Neural progenitor cell (in vitro differentiated cells): ENCODE measurements around the gene FNTB.

ENCODE experiments used
- EZH2 ChIP-seq: fragments of 200-600 bp; sonication (generic); IDR thresholded peaks from 2 replicates; pipeline ENCODE4 v1.6.1; 2017; ENCODE audit warnings: antibody characterized with exemption, mild to moderate bottlenecking, moderate library complexity
- EZH2phosphoT487 ChIP-seq: fragments of 200-600 bp; sonication (generic); IDR thresholded peaks from 2 replicates; pipeline ENCODE4 v1.6.1; 2017; ENCODE audit warnings: antibody characterized with exemption
- TF ChIP-seq, protein P1 (sequence below): fragments of 200-600 bp; sonication (generic); IDR thresholded peaks from 2 replicates; pipeline ENCODE4 v1.5.1; 2017; ENCODE audit warnings: antibody characterized with exemption, mild to moderate bottlenecking

DNA sequence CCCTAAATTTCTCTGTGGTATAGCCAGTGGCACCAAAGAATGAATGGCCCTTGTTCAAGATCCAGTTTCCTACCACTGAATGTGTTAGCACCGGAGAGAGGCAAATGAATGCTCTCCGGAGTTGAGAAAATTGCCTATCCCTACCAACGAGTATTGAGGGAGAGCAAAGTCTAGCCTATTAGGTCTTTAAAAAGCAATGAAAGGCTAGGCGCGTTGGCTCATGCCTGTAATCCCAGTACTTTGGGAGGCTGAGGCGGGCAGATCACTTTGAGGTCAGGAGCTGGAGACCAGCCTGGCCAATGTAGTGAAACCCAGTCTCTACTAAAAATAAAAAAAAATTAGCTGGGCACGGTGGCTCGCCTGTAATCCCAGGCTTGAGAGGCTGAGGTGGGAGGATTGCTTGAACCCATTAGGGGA, 13.7 kb upstream of the FNTB start:
- TF ChIP-seq EZH2 (no peak), EZH2phosphoT487 (no peak)
- TF ChIP-seq, protein P1, sequence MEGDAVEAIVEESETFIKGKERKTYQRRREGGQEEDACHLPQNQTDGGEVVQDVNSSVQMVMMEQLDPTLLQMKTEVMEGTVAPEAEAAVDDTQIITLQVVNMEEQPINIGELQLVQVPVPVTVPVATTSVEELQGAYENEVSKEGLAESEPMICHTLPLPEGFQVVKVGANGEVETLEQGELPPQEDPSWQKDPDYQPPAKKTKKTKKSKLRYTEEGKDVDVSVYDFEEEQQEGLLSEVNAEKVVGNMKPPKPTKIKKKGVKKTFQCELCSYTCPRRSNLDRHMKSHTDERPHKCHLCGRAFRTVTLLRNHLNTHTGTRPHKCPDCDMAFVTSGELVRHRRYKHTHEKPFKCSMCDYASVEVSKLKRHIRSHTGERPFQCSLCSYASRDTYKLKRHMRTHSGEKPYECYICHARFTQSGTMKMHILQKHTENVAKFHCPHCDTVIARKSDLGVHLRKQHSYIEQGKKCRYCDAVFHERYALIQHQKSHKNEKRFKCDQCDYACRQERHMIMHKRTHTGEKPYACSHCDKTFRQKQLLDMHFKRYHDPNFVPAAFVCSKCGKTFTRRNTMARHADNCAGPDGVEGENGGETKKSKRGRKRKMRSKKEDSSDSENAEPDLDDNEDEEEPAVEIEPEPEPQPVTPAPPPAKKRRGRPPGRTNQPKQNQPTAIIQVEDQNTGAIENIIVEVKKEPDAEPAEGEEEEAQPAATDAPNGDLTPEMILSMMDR = no peak
